T-helper 2 cell treated with Interferon-gamma antibody and Interleukin-4, amounts not matched to agents 100 ng/mL and 5 ng/mL, for 36 hours (primary cell): ENCODE measurements around the gene ACBD4. TPM values are rescaled to one million over a fixed set of nuclear protein-coding genes. Genes with fewer than 3 reads are reported as not detected.

Experiments
- intact Hi-C: fragments of 100-400 bp; cut with micrococcal nuclease; formaldehyde crosslinking; loops from one replicate; pipeline ENCODE4 v1.15.1; 2023
- total RNA-seq: library from RNA; stranded (reverse); gene quantifications from 2 replicates; pipeline ENCODE4 v1.2.3, GENCODE V29; 2022

Gene ACBD4
- total RNA-seq, 1 donor from 2014 or later = 15.2 TPM

GRCh38 chr17:45104029-45104428, 31.5 kb upstream of the ACBD4 start:
- intact Hi-C loops = no loop called here

DNA sequence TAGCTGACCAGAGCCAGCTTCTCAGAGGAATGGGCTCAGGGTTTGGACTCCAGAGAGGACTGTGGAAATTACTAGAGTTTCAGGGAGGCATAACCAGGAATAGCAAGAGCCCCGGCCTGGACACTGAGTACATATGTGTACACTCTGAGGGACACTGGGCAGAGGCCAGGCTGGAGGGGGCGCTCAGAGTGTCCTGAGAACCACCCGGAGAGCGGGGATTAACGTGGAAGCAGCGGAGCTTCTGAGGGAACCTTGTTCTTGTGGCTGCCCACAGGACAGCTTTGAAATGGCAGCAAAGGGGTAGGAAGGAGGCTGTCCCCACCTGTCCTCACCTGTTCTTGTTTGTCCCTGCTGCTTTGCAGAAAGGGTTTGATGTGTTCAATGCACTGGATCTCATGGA, 31.0 kb upstream of the ACBD4 start:
- intact Hi-C loops = no loop called here

GRCh38 chr17:45104907-45105624, 30.4 kb upstream of the ACBD4 start:
- intact Hi-C loops = no loop called here

- intact Hi-C loops = no loop called here
Observed at GRCh38 chr17:45106096-45106495, 29.4 kb upstream of the ACBD4 start.

- intact Hi-C loops = no loop called here
Observed at GRCh38 chr17:45106582-45106981, 28.9 kb upstream of the ACBD4 start.

- intact Hi-C loops = no loop called here
Observed at GRCh38 chr17:45107293-45108010, 28.0 kb upstream of the ACBD4 start.

- intact Hi-C loops = no loop called here
Observed at GRCh38 chr17:45108051-45108450, 27.4 kb upstream of the ACBD4 start.

DNA sequence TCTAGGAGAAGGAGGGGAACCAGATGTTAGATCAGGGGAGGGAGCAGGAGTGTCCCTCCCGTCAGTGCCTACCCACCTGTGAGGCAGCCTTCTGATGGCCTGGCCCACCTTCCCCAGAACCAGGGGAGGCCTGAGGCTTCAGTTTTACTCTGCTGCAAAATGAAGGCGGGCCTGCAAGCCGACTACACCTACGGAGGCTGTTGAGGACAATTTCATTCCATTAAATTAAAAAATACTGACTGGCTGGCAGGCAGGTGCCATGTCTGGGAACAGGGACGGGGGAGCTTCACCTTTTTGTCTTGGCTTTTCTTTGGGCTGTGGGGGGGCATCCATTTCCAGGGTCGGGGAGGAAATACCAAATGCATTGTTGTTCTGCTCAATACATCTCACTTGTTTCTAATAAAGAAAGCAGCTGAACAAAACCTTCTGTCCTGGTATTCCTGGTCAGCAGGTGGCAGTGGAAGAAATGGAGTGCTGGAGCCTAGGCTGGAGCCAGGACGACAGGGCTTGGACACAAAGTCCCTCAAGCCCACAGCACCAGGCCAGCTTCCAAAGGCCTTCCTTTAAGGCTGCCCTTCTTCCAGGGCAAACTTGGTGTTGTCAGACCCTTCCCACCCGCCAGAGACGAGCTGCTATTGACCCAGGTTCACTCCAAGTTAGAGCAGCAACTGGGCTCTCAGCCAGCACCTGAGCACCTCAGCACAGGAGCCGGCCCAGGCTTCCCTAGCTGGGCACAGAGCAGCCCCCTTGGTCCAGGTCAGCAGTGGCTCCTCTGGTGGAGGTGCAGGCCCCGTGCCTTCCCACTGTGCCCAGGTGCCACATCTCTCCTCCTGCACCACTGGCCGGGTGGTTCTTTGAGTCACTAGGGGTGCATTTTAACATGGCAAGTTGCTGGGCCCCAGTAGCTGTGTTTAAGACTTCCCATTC, 26.6 kb upstream of the ACBD4 start:
- intact Hi-C loops = no loop called here

GRCh38 chr17:45110676-45111611, 24.5 kb upstream of the ACBD4 start:
- intact Hi-C loops = no loop called here

DNA sequence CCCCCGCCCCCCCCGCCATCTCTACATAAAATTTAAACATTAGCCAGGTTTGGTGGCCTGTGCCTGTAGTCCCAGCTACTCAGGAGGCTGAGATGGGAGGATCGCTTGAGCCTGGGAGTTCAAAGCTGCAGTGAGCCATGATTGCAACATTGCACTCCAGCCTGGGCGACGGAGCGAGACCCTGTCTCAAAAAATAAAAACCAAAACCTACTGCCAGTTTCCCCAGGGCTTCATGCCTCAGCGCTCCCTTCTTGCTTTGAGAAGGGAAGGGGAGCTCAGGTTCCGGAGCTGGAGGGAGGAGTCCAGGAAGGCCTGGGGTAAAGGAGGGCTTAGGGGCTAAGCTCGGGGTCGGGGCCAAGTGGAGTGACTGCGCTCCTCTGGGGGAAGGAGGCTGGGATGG, 23.6 kb upstream of the ACBD4 start:
- intact Hi-C loops = no loop called here

DNA sequence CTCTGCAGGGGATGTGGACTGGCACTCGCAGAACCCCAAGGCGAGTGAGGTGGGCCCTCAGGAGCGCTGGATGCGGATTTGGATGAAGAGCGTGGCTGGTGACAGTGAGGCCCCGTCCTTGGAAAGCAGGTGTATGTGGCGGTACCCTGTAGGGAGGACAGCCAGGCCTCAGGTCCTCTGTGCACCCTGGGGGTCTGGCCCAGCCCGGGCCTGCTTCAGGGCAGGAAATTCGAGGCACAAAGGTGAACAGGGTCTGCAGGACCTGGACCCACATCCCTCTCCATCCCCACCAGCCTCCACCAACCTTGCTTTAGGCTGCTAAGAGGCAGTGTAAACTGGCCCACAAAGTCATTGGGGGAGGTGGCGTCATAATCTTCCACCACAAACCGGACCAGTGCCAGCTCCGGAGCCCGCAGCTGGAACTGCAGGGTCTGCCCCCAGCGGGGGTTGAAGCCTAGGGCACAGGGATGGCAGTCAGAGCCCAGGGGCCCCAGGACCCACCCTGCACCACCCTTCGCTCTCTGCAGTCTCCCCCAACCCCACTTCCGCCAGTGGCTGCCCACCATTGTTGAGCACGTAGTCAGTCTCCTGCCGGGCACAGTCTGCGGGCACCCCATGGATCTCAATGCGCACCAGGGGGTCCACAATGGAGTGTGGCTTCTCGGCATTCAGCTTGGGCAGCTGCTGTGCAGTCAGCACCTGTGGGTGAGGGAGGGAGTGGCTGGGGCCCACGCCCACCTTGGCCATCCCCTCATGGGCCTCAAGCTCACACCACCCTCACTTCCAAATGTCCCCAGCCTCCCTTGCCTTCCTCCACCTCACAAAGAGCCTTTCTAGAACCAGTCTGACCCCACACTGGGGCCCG, 22.7 kb upstream of the ACBD4 start:
- intact Hi-C loops = no loop called here

GRCh38 chr17:45113424-45113754, 22.1 kb upstream of the ACBD4 start:
- intact Hi-C loops = no loop called here

DNA sequence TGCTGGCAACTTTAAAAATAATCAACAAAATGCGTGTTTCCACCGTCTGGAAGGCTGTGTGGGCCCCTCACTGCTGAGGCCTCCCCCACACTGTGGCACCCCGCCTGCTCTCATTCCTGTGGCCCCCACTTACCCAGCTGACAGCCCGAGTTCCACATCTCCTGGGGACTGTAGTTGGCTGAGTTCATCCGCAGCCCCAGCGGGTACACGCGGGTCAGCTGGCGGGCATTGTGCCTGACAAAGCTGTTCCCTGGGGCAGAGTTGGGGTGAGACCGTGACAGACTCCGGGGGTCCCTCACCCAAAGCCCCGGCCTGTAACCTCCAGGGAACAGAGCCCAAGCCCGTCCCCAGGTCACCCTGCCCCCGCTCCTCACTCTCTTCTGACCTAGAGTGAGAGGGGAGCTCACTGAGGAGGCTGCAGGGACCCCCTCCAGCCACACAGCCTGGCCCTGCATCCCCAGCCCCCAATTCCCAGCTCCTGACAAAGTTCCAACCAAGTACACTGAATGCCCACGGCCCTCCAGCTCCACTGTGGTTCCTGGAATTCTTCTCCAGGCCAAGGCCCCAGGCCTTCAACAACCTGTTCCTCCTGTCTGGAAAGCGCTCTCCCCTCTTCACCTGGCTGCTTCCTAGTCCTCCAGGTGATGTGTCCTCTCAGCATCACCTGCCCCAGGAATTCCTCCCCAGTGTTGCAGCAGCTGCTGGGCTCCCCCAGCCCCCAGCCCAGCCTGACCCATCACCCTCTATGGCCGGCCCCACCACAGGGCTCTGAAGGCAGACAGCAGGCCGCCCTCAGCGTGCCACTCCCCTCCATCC, 21.2 kb upstream of the ACBD4 start:
- intact Hi-C loops = no loop called here

DNA sequence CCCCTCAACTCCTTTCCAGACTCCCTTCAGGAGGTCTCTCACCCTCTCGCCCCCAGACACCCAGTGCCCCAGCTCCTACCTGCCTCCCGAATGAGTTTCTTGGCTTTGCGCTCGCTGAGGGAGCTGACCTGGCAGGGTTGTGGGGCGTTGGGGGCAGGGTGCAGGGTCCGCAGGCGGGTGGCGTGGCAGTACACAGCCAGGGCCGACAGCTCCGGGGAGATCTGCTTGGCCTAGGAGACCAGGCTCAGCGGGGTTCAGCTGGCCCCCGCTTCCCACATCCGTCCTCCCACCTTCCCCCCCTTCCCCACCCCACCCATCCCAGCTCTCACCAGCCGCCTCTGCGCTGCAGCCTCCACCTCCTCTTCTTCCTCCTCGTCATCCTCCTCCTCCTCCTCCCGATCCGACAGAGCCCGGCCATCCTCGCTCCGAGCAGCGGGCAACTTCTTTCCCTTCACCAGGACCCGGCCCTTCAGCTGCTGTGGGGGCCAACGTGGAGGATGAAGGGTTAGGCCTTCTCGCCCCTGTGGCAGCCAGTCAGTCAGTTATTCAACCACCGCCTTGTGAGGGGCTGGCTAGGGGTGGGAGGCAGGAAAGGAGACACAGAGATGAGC, 20.4 kb upstream of the ACBD4 start:
- intact Hi-C loops = no loop called here

- intact Hi-C loops = no loop called here
Observed at GRCh38 chr17:45115871-45116270, 19.6 kb upstream of the ACBD4 start.

- intact Hi-C loops = no loop called here
Observed at GRCh38 chr17:45116434-45117016, 19.0 kb upstream of the ACBD4 start.

- intact Hi-C loops = no loop called here
Observed at GRCh38 chr17:45117334-45117733, 18.2 kb upstream of the ACBD4 start.
